A549 (cell line): ENCODE measurements around the gene SIRT7. TPM values are rescaled to one million over a fixed set of nuclear protein-coding genes. Genes with fewer than 3 reads are reported as not detected.

Experiments
- ATAC-seq, 2 experiments: fragments of 200-7000 bp in 1 of 2; fragments of >200 bp in 1 of 2; cut with Nextera tagmentation in 1 of 2; cut with Tn5 transposase in 1 of 2; 3 replicates each; pipeline versions ENCODE4 v1.8.0 to v1.9.1; 2018 to 2020; ENCODE audit warnings: mild to moderate bottlenecking in 1 of 2, moderate library complexity in 1 of 2
- CTCF ChIA-PET: fragments of 300-600 bp; sonication (Branson Sonifier 250); formaldehyde crosslinking; extraction: SDS; loops from one replicate; lab custom pipeline; 2021; ENCODE audit warnings: antibody characterized with exemption, inconsistent platforms; lab: Yijun Ruan, JAX
- POLR2A ChIA-PET: fragments of 350-600 bp; formaldehyde crosslinking; extraction: SDS; loops from one replicate; lab custom pipeline; 2021; ENCODE audit warnings: antibody characterized with exemption, inconsistent platforms; lab: Yijun Ruan, JAX
- DNase-seq, 2 experiments: peaks; one replicate each; pipeline versions ENCODE4 v3.0.0 to v3.0.0-alpha.2; 2011 to 2016; ENCODE audit warnings: low read depth in 1 of 2, low spot score in 1 of 2
- FAIRE-seq: peaks from 2 replicates; lab custom pipeline; 2011; peaks lifted over from hg19 to GRCh38; lab: Jason Lieb, UNC
- H3K27ac ChIP-seq, 2 experiments: fragments of >200 bp; sonication (Bioruptor Twin); formaldehyde crosslinking; 3 replicates each; pipeline ENCODE4 v1.5.1; 2016 to 2017
- H3K4me1 ChIP-seq: fragments of >200 bp; sonication (Bioruptor Twin); formaldehyde crosslinking; 3 replicates; pipeline ENCODE4 v1.6.1; 2016
- H3K4me2 ChIP-seq: fragments of >200 bp; sonication (Bioruptor Twin); formaldehyde crosslinking; 3 replicates; pipeline ENCODE4 v1.6.1; 2016
- H3K4me3 ChIP-seq: fragments of >200 bp; sonication (Bioruptor Twin); formaldehyde crosslinking; 3 replicates; pipeline ENCODE4 v1.5.1; 2016
- H3K9me3 ChIP-seq: fragments of >200 bp; sonication (Bioruptor Twin); formaldehyde crosslinking; 3 replicates; pipeline ENCODE4 v1.6.1; 2016
- CHD2 ChIP-seq: fragments of 150-350 bp; IDR thresholded peaks from 2 replicates; pipeline ENCODE4 v1.6.1; 2014; ENCODE audit warnings: low read length; ENCODE audit not compliant: partially characterized antibody
- CHD4 ChIP-seq: fragments of 200-600 bp; sonication (generic); IDR thresholded peaks from 2 replicates; pipeline ENCODE4 v1.6.1; 2016; ENCODE audit warnings: antibody characterized with exemption, mild to moderate bottlenecking, borderline replicate concordance
- EHF ChIP-seq: fragments of 250-450 bp; sonication (Bioruptor Pico); IDR thresholded peaks from 2 replicates; pipeline ENCODE4 v1.5.0; 2020; ENCODE audit warnings: mild to moderate bottlenecking
- EP300 ChIP-seq, 2 experiments: fragments of >200 bp; sonication (Bioruptor Twin); formaldehyde crosslinking; IDR thresholded peaks; 2 replicates in 1 of 2; 3 replicates in 1 of 2; pipeline ENCODE4 v1.6.1; 2016 to 2017
- ESRRA ChIP-seq: fragments of 150-350 bp; IDR thresholded peaks from 2 replicates; pipeline ENCODE4 v1.6.1; 2014; ENCODE audit warnings: mild to moderate bottlenecking, low read length, borderline replicate concordance
- FOSB ChIP-seq: fragments of 250-450 bp; sonication (Bioruptor Pico); IDR thresholded peaks from 2 replicates; pipeline ENCODE4 v1.5.0; 2020; ENCODE audit warnings: mild to moderate bottlenecking, moderate library complexity
- FOSL2 ChIP-seq, 2 experiments: fragments of 450-650 bp in 1 of 2; fragments of >200 bp in 1 of 2; sonication (Bioruptor Twin) in 1 of 2; formaldehyde crosslinking; IDR thresholded peaks; 2 replicates each; pipeline versions ENCODE4 v1.5.0 to v1.6.1; 2016 to 2020; ENCODE audit warnings: mild to moderate bottlenecking in 1 of 2, moderate library complexity in 1 of 2
- GATA3 ChIP-seq: IDR thresholded peaks from 2 replicates; pipeline ENCODE4 v1.6.1; 2012; ENCODE audit warnings: borderline replicate concordance
- HDAC2 ChIP-seq: fragments of 200-600 bp; sonication (generic); IDR thresholded peaks from 2 replicates; pipeline ENCODE4 v1.6.1; 2016
- HEYL ChIP-seq: fragments of 250-450 bp; sonication (Bioruptor Pico); IDR thresholded peaks from 2 replicates; pipeline ENCODE4 v1.8.0; 2021; ENCODE audit warnings: mild to moderate bottlenecking, moderate library complexity
- JUN ChIP-seq, 2 experiments: fragments of >200 bp; sonication (Bioruptor Twin); formaldehyde crosslinking; IDR thresholded peaks; 2 replicates in 1 of 2; 3 replicates in 1 of 2; pipeline ENCODE4 v1.6.1; 2016 to 2017
- MAZ ChIP-seq: fragments of 150-350 bp; IDR thresholded peaks from 2 replicates; pipeline ENCODE4 v1.6.1; 2014; ENCODE audit warnings: antibody characterized with exemption, low read depth, low read length, borderline replicate concordance
- NFE2L2 ChIP-seq: fragments of 150-350 bp; conservative IDR thresholded peaks from 2 replicates; pipeline ENCODE4 v1.6.1; 2014; ENCODE audit warnings: low read length
- NPAS2 ChIP-seq: fragments of 250-450 bp; sonication (Bioruptor Pico); IDR thresholded peaks from 2 replicates; pipeline ENCODE4 v1.8.0; 2022; ENCODE audit warnings: mild to moderate bottlenecking, moderate library complexity, borderline replicate concordance
- NR3C1 ChIP-seq: fragments of >200 bp; sonication (Bioruptor Twin); formaldehyde crosslinking; IDR thresholded peaks from 3 replicates; pipeline ENCODE4 v1.6.1; 2017
- PHF8 ChIP-seq: fragments of 200-600 bp; sonication (generic); IDR thresholded peaks from 2 replicates; pipeline ENCODE4 v1.6.1; 2016; ENCODE audit warnings: low read depth, mild to moderate bottlenecking, antibody characterized with exemption, moderate library complexity, borderline replicate concordance
- POLR2A ChIP-seq: IDR thresholded peaks from 2 replicates; pipeline ENCODE4 v1.6.1; 2012; ENCODE audit warnings: mild to moderate bottlenecking, low read length
- RFX5 ChIP-seq: fragments of 450-650 bp; IDR thresholded peaks from 2 replicates; pipeline ENCODE4 v1.7.1; 2014; ENCODE audit warnings: antibody characterized with exemption, mild to moderate bottlenecking, moderate library complexity
- RNF2 ChIP-seq: fragments of 200-600 bp; sonication (generic); IDR thresholded peaks from 2 replicates; pipeline ENCODE4 v1.6.1; 2016; ENCODE audit warnings: low read depth, mild to moderate bottlenecking, antibody characterized with exemption, moderate library complexity, borderline replicate concordance
- SMC3 ChIP-seq: fragments of >200 bp; sonication (Bioruptor Twin); formaldehyde crosslinking; IDR thresholded peaks from 3 replicates; pipeline ENCODE4 v1.6.1; 2018; ENCODE audit warnings: inconsistent platforms
- WGBS: methylation state at CpG from one replicate; pipeline ENCODE4 v1.1.6; 2017; ENCODE audit errors: missing lambda C conversion rate; 5-methylcytosine and 5-hydroxymethylcytosine counted together
- polyA plus RNA-seq, 4 experiments: library from polyadenylated mRNA; depleted of rRNA in 3 of 4; stranded (reverse); fragments of >200 nt; fragmentation: RNase III in 1 of 4; extraction: RNeasy Plus Mini Kit Qiagen cat#74134 plus additional on column Dnase treatment in 1 of 4; gene quantifications; 2 replicates in 3 of 4; 3 replicates in 1 of 4; pipeline ENCODE4 v1.2.3, GENCODE V29; 2011 to 2017
- TF ChIP-seq, protein P1 (sequence below): fragments of >200 bp; sonication (Bioruptor Twin); formaldehyde crosslinking; IDR thresholded peaks from 2 replicates; pipeline ENCODE4 v1.6.1; 2016
- TF ChIP-seq, protein P2 (sequence below): fragments of >200 bp; sonication (Bioruptor Twin); formaldehyde crosslinking; IDR thresholded peaks from 3 replicates; pipeline ENCODE4 v1.5.1; 2016
- TF ChIP-seq, protein P3 (sequence below): IDR thresholded peaks from 2 replicates; pipeline ENCODE4 v1.6.1; 2012
- TF ChIP-seq, protein P4 (sequence below): IDR thresholded peaks from 2 replicates; pipeline ENCODE4 v1.6.1; 2012; ENCODE audit warnings: low read depth, borderline replicate concordance
- TF ChIP-seq, protein P5 (sequence below): fragments of >200 bp; sonication (Bioruptor Twin); formaldehyde crosslinking; IDR thresholded peaks from 3 replicates; pipeline ENCODE4 v1.6.1; 2016
- TF ChIP-seq, protein P6 (sequence below): fragments of 250-450 bp; sonication (Bioruptor Pico); IDR thresholded peaks from 2 replicates; pipeline ENCODE4 v1.5.0; 2020; ENCODE audit warnings: low read depth, mild to moderate bottlenecking, moderate library complexity

SIRT7 gene
- polyA plus RNA-seq, 2 of the 4 experiments (the other 2 are of a cell fraction): 9.8 to 35.2 TPM

DNA sequence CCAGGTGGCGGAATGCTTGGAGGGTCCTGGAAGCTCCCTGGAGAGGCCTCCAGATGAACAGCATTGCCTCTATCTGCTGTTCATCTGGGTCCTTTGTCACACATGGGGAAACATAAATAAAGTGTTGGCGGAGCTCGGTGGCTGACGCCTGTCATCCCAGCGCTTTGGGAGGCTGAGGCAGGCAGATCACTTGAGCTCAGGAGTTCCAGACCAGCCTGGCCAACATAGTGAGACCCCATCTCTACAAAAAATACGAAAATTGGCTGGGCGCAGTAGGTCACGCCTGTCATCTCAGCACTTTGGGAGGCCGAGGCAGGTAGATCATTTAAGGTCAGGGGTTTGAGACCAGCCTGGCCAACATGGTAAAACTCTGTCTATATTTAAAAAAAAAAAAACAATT, 26.9 kb upstream of the SIRT7 start:
- POLR2A ChIA-PET: no interaction called here

DNA sequence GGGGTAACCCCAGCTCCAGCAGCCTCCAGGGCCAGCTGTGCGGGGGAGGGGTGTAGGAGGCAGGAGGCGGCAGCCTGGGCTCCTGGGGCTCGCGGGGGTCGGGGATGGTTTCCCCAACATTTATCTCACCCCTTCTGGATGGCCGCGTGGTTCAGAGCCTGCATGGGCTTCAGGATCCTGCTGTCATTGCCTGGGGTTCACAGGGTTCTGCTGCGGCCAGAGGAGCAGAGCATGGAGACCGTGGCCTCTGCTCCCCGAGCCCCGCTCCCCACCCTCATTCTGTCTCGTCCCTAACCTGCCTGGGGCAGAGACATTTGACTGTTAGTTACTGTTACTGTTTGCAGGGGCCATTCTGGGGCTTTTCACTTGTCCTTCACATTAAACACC, 24.2 kb upstream of the SIRT7 start:
- ChIA-PET CTCF (interaction anchor here (0.6 to 17.3 kb wide), 10 partner anchors 8 to 433 kb away, joined by 3 to 170 read pairs (median 4); partner anchors contain the start of genes CENPX, LRRC45, MAFG and NOTUM), POLR2A (no interaction called here)
- DNase-seq (no peak), ATAC-seq (no peak), FAIRE-seq (no peak)
- no peaks in the 10 kb centered on the region for H3K9me3 ChIP-seq
- 61% methylated on average over 12 of the region's 12 CpGs for WGBS
- TF ChIP-seq, protein P1, sequence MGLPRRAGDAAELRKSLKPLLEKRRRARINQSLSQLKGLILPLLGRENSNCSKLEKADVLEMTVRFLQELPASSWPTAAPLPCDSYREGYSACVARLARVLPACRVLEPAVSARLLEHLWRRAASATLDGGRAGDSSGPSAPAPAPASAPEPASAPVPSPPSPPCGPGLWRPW: no peak
- TF ChIP-seq NFE2L2 (no peak), EHF (CRISPR knock-in tag) (no peak)
- TF ChIP-seq, protein P2, sequence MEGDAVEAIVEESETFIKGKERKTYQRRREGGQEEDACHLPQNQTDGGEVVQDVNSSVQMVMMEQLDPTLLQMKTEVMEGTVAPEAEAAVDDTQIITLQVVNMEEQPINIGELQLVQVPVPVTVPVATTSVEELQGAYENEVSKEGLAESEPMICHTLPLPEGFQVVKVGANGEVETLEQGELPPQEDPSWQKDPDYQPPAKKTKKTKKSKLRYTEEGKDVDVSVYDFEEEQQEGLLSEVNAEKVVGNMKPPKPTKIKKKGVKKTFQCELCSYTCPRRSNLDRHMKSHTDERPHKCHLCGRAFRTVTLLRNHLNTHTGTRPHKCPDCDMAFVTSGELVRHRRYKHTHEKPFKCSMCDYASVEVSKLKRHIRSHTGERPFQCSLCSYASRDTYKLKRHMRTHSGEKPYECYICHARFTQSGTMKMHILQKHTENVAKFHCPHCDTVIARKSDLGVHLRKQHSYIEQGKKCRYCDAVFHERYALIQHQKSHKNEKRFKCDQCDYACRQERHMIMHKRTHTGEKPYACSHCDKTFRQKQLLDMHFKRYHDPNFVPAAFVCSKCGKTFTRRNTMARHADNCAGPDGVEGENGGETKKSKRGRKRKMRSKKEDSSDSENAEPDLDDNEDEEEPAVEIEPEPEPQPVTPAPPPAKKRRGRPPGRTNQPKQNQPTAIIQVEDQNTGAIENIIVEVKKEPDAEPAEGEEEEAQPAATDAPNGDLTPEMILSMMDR: no peak
- peaks cover 4% of the 10 kb centered on the region; the same call in 2 of the 3 replicates for H3K4me1 ChIP-seq
- H3K27ac ChIP-seq: no peak overlapping the region
- H3K4me2 ChIP-seq: no peak overlapping the region
- H3K4me3 ChIP-seq: no peak overlapping the region

More for the DNA sequence above, 26.9 kb upstream of the SIRT7 start:
- H3K27ac ChIP-seq: no peak overlapping the region
- H3K4me3 ChIP-seq: no peak overlapping the region
- DNase-seq: no peak
- no peak for ATAC-seq
- no peak overlapping the region for H3K4me2 ChIP-seq
- FAIRE-seq: no peak
- TF ChIP-seq HDAC2: no peak
- no peak for TF ChIP-seq RNF2
- no peak for TF ChIP-seq FOSB (CRISPR knock-in tag)
- no peak for TF ChIP-seq JUN (IDR thresholded peaks at IDR 0.05)
- TF ChIP-seq, protein P3, sequence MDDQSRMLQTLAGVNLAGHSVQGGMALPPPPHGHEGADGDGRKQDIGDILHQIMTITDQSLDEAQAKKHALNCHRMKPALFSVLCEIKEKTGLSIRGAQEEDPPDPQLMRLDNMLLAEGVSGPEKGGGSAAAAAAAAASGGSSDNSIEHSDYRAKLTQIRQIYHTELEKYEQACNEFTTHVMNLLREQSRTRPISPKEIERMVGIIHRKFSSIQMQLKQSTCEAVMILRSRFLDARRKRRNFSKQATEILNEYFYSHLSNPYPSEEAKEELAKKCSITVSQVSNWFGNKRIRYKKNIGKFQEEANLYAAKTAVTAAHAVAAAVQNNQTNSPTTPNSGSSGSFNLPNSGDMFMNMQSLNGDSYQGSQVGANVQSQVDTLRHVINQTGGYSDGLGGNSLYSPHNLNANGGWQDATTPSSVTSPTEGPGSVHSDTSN: no peak
- TF ChIP-seq SMC3: no peak
- no peak for TF ChIP-seq GATA3
- no peak for TF ChIP-seq FOSL2 (IDR thresholded peaks at IDR 0.05)
- TF ChIP-seq FOSL2 (CRISPR knock-in tag; IDR thresholded peaks at IDR 0.05): no peak
- TF ChIP-seq, protein P4, sequence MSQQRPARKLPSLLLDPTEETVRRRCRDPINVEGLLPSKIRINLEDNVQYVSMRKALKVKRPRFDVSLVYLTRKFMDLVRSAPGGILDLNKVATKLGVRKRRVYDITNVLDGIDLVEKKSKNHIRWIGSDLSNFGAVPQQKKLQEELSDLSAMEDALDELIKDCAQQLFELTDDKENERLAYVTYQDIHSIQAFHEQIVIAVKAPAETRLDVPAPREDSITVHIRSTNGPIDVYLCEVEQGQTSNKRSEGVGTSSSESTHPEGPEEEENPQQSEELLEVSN: no peak
- no peak for TF ChIP-seq NFE2L2
- no peak for TF ChIP-seq CHD4
- CTCF ChIA-PET: interaction anchor here (0.9 to 17.3 kb wide), 8 partner anchors 13 to 85 kb away, joined by 3 to 170 read pairs (median 5); partner anchors contain the start of genes CENPX, LRRC45, MAFG and NOTUM
- no peaks in the 10 kb centered on the region for H3K4me1 ChIP-seq
- no peaks in the 10 kb centered on the region for H3K9me3 ChIP-seq
- 77% methylated on average over 9 of the region's 9 CpGs for WGBS

DNA sequence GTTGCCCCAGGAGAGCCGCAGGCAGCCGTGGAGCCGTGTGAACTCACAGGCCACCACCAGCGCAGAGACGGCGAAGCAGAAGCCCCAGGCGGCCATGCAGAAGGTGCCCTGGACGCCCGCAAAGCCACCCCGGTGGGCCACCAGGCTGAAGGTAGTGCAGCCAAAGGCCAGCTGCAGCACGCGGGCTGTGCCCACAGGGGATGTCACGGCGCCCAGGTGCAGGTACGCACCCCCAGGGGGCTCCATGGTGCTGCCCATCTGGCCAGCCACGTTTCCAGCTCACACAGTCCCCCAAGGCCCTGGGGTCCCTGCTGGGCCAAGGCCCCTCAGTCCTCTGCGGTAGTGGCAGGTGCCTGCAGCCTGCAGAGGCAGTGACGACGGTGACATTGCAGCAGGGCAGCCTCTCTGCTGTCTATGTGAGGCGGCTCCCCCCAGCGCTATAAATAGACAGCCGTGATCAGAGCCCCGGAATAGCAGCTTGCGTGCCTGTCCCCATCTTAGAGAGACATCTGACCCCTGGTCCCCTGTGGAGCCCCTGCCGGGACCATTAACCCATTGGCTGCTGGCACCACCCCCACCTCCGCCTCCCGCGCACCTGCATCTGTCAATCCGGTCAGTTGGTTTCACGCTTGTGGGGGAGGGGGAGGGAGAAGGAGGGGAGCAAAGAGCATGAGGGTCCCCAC, 23.6 kb upstream of the SIRT7 start:
- ChIA-PET CTCF (interaction anchor here (1.0 to 17.3 kb wide), 6 partner anchors 9 to 89 kb away, joined by 3 to 170 read pairs (median 8); partner anchors contain the start of genes CENPX, LRRC45, MAFG and NOTUM), POLR2A (no interaction called here)
- Histone ChIP-seq H3K27ac (no peak overlapping the region), H3K4me3 (no peak overlapping the region), H3K9me3 (no peaks in the 10 kb centered on the region), H3K4me2 (no peak overlapping the region), H3K4me1 (peaks cover 5% of the 10 kb centered on the region; the same call in 2 of the 3 replicates)
- WGBS: 62% methylated on average over 30 of the region's 30 CpGs
- DNase-seq (no peak), ATAC-seq (no peak), FAIRE-seq (no peak)
- TF ChIP-seq, protein P1: no peak
- TF ChIP-seq NR3C1 (no peak), CHD2 (no peak), ESRRA (no peak), PHF8 (no peak), NPAS2 (CRISPR knock-in tag) (no peak), GATA3 (no peak), EP300 (IDR thresholded peaks at IDR 0.05) (no peak), HEYL (no peak), MAZ (no peak), POLR2A (no peak), RFX5 (no peak)
- TF ChIP-seq, protein P5, sequence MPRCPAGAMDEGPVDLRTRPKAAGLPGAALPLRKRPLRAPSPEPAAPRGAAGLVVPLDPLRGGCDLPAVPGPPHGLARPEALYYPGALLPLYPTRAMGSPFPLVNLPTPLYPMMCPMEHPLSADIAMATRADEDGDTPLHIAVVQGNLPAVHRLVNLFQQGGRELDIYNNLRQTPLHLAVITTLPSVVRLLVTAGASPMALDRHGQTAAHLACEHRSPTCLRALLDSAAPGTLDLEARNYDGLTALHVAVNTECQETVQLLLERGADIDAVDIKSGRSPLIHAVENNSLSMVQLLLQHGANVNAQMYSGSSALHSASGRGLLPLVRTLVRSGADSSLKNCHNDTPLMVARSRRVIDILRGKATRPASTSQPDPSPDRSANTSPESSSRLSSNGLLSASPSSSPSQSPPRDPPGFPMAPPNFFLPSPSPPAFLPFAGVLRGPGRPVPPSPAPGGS: no peak
- TF ChIP-seq, protein P6, sequence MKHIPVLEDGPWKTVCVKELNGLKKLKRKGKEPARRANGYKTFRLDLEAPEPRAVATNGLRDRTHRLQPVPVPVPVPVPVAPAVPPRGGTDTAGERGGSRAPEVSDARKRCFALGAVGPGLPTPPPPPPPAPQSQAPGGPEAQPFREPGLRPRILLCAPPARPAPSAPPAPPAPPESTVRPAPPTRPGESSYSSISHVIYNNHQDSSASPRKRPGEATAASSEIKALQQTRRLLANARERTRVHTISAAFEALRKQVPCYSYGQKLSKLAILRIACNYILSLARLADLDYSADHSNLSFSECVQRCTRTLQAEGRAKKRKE (CRISPR knock-in tag): no peak
